DMS153 (cell line): ENCODE measurements around the gene ZGPAT.

ENCODE experiments used
- DNase-seq: peaks from one replicate; lab custom pipeline; 2025; lab: John Stamatoyannopoulos, UW

The ZGPAT gene

DNA sequence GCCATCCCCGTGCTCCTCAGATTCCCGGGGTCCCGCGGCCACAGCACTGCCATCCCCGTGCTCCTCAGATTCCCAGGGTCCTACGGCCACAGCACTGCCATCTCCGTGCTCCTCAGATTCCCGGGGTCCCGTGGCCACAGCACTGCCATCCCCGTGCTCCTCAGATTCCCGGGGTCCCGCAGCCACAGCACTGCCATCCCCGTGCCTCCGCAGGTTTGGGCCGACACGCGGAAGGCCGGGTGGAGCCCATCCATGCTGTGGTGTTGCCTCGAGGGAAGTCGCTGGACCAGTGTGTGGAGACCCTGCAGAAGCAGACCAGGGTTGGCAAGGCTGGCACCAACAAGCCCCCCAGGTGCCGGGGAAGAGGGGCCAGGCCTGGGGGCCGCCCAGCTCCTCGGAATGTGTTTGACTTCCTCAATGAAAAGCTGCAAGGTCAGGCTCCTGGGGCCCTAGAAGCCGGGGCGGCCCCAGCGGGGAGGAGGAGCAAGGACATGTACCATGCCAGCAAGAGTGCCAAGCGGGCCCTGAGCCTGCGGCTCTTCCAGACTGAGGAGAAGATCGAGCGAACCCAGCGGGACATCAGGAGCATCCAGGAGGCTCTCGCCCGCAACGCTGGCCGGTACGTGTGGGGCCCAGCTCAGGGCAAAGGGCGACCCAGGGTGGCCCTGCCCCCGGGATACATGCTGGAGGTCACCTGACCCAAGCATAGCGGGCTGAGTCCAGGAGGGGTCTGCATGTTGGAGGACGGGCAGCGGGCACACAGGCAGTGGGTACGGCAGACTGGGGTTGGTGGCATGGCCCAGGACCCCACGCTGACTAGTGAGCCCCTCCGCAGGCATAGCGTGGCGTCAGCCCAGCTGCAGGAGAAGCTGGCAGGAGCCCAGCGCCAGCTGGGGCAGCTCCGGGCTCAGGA lies 27.4 kb downstream of the ZGPAT start:
- no peak for DNase-seq

DNA sequence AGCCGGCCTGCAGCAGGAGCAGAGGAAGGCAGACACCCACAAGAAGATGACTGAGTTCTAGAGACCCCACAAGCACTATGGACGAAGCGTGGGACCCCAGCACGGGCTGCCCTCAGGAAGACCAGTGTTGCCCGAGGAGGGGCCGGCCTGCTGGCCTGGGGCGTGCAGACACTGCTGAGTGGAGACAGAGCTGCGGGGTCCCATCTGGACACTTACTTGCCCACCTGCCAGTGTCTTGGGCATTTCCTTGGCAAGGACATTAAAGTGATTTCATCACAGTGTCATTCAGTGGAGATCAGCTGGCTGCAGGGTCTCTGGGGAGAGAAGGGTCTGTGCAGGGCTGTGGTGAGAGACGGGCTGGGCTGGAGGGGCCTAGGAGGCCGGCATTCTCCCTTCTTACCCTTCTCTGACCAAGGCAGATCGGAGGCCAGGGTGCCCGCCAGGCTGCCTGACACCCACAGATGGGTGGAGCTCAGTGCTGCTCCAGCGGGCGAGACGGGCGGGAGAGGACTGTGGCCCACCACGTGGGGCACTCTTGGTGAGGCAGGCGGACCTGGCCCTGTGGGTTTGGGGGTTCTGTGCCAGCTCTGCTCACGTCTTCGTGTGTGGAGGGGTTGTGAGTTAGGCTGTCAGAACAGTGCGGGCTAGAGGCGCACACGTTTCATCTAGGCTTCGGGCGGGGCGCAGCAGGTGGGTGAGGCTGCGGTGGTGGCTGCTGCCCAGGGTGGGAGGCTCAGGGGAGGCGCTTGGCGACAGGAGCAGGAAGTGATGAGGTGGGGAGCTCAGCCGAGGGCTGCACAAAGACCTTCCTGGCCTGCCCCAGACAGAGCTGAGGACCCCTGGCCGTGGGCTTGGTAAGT lies 28.2 kb downstream of the ZGPAT start, which contains the start of gene LIME1:
Gene LIME1, plus strand, starts transcription at position 806 of the 860 bp plus-strand sequence. CDS start 886 bp downstream, outside the sequence.
- no peak for DNase-seq

DNA sequence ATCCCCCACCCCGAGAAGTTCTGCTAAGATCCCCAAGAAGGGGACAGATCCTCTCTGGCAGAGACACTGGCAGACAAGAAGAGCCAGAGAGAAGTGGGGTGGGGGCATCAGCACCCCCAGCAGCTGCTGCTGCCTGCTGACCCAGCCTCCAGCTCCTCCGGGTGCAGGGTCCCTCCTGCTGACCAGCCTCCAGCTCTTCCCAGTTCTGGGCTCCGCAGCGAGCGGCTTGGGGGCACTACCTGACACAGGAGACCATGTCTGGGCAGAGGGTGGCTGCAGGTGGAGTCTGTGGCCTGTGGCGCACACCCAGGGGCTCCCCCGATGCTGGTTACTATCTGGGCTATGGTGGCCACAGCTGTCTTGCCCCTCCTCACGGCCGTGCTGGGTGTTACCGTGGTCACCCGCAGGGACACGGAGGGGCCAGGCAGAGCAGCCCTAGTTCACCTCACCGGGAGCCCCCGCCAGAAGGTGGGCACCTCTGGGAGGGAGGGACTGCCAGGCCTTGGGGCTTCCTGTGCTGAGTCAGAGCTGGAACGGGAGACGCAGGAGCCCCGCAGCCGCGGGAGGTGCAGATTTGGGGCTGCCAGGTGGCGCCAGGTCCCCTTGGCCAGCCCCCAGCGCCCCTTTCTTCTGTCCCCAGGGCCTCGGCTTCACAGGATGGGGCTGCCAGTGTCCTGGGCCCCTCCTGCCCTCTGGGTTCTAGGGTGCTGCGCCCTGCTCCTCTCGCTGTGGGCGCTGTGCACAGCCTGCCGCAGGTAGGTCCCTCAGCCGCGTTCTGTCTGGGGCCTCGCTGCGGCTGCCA lies 29.3 kb downstream of the ZGPAT start:
- no peak for DNase-seq

DNA sequence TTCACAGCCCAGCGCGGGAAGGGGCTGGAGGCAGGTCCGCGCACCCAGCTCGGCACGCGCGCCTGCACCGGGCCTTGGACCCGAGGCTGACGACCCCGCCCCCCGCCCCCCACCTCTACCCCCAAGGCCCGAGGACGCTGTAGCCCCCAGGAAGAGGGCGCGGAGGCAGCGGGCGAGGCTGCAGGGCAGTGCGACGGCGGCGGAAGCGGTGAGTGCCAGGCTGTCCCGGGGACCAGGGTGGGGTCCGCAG lies 29.8 kb downstream of the ZGPAT start:
- no peak for DNase-seq

DNA sequence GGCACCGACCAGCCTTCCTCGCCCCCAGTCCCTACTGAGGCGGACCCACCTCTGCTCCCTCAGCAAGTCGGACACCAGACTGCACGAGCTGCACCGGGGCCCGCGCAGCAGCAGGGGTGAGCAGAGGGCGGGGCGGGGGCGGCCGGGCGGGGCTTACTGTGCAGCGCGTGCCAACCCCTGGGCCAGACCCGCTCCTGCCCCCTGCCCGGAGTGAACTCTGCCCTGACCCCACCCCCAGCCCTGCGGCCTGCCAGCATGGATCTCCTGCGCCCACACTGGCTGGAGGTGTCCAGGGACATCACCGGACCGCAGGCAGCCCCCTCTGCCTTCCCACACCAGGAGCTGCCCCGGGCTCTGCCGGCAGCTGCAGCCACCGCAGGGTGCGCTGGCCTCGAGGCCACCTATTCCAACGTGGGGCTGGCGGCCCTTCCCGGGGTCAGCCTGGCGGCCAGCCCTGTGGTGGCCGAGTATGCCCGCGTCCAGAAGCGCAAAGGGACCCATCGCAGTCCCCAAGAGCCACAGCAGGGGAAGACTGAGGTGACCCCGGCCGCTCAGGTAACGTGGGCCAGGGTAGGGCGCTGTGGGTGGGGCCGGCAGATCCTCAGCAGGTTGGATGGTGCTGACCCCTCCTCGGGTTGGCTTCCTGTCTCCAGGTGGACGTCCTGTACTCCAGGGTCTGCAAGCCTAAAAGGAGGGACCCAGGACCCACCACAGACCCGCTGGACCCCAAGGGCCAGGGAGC lies 30.3 kb downstream of the ZGPAT start:
- no peak for DNase-seq

DNA sequence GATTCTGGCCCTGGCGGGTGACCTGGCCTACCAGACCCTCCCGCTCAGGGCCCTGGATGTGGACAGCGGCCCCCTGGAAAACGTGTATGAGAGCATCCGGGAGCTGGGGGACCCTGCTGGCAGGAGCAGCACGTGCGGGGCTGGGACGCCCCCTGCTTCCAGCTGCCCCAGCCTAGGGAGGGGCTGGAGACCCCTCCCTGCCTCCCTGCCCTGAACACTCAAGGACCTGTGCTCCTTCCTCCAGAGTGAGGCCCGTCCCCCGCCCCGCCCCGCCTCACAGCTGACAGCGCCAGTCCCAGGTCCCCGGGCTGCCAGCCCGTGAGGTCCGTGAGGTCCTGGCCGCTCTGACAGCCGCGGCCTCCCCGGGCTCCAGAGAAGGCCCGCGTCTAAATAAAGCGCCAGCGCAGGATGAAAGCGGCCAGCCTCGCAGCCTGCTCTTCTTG lies 30.9 kb downstream of the ZGPAT start:
- no peak for DNase-seq

DNA sequence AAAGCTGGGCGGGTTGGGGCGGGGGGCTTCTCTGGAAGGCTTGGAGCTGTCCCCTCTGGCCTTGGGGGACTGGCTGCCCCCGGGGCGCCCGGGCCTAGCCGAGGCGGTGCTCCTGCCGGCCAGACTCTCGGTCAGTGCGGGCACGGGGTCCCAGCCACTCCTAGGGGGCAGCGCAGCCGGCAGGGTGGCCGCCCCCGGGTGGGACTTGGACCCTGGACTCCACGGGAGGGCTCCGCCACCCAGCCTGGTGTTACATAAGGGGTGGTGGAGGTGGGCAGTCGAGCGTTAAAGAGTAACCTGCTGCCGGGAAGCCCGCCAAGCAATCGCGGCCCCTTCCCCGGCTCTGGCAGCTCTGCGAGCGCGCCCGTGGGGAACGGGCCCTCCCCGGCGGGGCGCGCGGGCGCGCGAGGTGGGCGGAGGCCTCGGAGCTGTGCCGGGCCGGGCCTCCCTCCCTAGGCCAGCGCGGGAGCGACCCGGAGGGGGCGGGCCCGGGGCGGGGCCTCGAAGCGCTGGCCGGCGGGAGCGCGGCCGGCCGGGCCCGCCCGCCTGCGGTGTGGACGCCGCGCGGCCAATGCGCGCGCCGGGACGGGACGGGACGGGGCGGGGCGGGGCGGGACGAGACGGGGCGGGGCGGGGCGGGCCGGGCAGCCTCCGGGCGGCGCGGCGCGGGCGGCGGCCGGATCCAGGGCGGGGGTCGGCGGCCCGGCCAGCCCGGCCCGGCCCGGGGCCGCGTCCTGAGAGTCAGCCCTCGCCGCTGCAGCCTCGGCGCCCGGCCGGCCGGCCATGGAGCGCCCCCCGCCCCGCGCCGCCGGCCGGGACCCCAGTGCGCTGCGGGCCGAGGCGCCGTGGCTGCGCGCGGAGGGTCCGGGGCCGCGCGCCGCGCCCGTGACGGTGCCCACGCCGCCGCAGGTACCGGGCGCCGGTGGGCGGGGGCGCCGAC lies 31.6 kb downstream of the ZGPAT start, which contains the start of gene SLC2A4RG:
Gene SLC2A4RG, plus strand, starts transcription at position 647 of the 940 bp plus-strand sequence. Its CDS starts 137 bp downstream, at position 784.
- DNase-seq = peak; percentile 46

DNA sequence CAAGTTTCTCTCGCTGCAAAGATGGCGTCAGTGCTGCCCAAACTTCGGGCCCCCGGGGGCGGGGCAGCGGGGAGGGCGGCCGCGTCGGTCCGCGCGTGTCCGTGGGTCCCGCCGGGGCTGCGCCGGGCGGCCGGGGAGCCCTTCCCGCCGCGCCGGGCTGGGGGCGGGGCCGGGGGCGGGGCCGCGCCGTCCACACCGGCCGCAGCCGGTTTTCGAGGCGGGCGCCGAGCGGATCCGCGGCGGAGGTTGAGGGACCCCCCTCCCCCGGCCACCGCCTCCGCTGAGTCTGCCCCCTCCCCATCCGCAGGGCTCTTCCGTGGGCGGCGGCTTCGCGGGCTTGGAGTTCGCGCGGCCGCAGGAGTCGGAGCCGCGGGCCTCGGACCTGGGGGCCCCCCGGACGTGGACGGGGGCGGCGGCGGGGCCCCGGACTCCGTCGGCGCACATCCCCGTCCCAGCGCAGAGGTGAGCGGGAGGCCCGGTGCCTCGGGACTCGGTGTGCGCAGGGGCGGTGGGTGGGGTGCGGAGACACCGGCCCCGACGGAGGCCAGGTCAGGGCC lies 32.3 kb downstream of the ZGPAT start:
- no peak for DNase-seq

DNA sequence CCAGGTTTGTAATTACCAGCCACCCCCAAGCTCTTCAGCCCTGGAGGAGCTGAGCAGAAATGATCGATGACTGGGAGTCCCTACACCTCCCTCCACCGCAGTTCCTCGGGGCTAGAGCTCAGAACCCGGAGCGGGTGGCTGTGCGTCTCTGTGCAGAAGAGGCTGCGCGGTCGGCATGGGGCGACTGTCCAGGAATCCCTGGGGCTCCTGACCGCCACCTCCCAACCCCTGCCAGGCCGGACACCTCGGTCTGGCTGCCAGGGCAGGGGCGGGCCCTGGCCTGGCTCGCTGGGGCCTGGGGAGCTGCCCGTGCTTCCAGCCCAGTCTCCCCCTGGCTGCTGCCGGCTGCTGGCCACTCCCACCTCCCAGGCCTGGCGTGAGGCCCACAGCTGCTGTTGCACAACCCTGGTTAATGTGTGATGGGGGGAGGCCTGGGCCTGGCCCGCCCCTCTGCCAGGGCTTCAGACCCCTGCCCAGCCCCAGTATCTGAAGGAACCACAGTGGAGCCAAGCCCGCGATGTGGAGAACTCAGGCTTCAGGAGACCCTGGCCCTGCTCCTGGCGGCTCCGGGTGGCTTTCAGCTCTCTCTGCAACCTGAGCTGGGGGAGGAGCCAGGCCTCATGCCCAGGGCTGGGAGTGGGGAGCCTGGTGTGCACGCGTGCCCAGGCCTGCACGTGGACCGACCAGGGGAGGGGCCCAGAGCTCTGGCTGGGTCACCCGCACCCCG lies 33.0 kb downstream of the ZGPAT start:
- peak; percentile 35 for DNase-seq

DNA sequence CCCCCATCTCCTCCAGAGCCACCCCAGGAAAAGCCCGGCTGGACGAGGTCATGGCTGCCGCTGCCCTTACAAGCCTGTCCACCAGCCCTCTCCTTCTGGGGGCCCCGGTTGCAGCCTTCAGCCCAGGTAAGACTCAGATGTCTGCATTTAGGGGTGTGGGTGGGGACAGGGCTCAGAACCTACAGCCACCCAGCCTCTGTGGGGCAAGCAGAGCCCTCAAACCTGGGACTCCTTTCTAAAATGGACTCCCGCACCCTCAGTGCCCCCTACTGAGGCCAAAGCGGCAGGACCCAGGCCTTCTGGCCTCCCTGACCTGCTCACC lies 33.5 kb downstream of the ZGPAT start:
- DNase-seq = no peak

DNA sequence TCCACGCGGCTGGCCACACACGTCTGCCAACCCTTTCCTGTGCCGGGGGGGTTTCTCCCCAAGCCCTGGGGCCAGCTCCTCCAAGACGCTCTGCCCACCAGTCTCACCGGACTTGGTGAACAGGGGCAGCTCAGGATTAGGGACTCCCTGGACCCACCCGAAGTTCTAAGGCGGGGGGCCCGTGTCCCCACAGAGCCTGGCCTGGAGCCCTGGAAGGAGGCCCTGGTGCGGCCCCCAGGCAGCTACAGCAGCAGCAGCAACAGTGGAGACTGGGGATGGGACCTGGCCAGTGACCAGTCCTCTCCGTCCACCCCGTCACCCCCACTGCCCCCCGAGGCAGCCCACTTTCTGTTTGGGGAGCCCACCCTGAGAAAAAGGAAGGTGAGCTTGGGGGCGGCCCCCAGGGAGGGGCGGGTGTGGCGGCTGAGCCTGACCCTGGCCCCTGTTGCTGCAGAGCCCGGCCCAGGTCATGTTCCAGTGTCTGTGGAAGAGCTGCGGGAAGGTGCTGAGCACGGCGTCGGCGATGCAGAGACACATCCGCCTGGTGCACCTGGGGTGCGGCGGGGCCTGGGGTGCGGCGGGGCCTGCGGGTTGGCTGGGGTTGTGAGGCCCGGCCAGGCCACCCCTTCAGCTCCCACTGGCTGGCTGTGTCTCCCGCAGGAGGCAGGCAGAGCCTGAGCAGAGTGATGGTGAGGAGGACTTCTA lies 34.0 kb downstream of the ZGPAT start:
- DNase-seq = no peak

DNA sequence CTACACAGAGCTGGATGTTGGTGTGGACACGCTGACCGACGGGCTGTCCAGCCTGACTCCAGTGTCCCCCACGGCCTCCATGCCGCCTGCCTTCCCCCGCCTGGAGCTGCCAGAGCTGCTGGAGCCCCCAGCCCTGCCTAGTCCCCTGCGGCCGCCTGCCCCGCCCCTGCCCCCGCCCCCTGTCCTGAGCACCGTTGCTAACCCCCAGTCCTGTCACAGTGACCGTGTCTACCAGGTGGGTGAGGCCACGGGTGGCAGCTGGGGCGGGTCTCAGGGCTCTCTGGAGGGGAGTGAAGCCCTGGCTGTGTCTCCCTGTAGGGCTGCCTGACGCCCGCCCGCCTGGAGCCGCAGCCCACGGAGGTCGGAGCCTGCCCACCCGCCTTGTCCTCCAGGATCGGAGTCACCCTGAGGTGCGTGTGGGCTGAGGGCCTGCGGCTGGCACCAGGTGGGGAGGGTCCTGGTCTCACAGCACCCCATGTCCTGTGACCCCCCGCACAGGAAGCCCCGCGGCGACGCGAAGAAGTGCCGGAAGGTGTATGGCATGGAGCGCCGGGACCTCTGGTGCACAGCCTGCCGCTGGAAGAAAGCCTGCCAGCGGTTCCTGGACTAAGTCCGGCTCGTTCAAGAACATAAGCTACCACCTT lies 34.7 kb downstream of the ZGPAT start:
- DNase-seq = no peak

DNA sequence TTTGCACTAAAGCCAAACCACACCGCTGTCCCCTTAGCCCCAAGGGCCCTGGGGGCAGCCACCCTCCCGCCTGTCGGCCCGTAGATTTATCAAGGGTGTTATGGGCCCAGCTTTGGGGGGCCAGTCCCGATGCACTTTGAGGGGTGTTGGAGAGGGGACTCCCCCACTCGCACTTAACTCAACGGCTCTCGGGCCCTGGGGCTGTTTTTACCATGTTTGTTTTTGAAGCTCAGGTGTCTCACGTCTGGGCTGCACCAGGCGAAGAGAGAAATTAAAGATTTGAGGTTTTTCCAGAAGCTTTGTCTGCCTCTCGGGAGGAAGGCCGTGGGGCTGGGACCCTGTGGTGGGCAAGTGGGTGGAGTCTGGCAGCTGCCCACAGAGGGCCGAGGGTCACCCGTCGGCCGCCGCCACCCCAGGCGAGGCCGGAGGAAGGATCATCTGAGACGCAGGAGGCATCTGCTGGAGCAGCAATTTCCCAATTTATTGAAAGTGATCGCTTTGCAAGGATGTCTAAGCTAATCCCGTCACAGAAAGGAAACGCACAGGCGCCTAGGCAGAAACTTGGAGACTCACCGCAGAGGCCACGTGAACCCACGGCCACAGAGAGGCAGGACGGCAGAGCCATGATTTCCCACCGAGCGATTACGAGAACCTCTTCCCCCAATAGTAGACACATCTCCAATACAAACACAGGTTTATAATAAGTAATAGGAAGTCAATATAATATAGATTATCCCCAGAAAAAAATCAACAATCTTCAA lies 35.6 kb downstream of the ZGPAT start:
- DNase-seq = no peak

DNA sequence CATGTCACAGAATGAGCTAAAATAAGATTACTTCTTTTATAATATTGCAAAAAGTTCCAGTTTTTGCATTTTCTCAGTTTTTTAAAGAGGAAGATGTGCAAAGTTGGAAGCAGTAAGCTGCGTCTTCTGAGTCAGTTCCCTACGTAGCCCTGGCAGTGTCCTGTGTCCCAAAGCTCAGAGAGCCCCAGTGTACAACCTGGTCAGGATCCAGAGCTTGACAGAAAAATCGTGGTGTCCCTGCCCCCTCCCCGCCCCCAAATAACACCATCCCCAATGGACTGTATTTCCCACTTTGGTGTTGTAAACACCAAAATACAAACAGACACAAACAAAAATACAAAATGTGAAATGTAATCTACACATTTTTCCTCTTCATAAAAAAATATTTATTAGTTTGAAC lies 36.3 kb downstream of the ZGPAT start:
- DNase-seq = no peak

DNA sequence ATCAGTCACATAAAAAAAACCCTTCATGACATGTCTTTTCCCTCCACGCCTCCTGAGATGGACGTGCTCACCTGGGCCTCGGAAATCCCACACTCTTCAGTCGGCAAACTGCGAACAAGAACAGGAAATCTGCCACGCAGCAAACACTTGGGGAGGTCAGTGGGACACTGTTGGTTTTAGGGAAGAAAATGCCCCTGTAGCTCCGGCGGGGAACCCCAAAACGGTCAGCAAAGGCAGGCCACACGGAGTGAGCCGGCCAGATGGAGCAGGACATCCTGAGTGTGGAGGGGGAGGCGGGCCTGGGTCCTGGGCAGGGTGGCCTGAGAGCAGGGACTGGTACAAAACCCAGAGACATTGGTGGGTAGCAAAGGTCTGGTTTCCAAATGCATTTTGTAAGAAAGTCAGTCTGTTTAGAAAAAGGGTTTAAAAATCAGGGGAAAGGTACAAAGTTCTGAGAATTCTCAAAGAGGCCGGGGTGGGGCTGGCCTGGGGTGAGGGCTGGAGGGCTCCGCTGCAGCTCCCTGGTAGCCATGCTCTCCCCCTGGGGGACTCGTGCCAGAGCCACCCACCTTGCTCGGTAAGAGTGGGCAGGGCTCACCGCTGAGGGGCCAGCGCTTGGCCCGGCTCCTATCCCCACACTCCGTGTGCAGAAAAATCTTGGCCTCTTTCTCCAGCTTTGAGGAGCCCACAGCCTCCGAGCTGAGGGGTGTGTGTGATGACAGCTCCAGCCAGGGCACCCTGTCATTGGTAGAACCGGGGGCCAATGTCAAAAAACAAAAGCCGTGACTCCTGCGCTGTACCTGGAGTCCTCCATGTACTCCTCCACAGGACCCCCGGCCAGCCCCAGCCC lies 37.0 kb downstream of the ZGPAT start:
- no peak for DNase-seq

DNA sequence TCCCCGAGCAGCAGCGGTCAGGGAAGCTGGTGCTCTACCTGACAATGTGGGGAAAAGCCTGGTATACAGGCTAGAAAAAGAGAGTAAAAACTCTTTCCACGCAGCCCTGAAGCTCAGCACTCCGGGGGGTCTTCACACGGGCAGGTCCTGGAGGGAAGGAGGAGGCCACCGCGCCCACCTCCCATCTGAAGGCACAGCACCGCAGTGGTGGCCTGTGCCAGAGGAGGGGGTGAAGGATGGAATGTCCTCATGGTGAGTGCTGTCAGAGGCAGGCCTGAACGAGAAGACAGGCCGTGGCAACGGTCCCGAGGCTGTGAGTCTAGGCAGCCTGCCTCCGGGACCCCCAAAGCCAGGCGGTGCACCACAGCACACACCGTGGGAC lies 37.6 kb downstream of the ZGPAT start:
- DNase-seq = no peak
